PFSK-1 (cell line): Measurements from ENCODE around the gene IFNL2.
"Not testable (repeated sequence)": the region's sequence is repeated elsewhere in the genome, so short reads cannot be mapped to it uniquely, and the experiment has no call there.

Experiments
- FOXP2 ChIP-seq: optimal IDR thresholded peaks from 2 replicates; pipeline ENCODE3; 2011; ENCODE audit warnings: borderline replicate concordance, control low read depth, inconsistent platforms; ENCODE audit not compliant: insufficient read depth; ENCODE audit errors: extremely low read length, extremely low read depth
- POLR2AphosphoS5 ChIP-seq: IDR thresholded peaks from 2 replicates; pipeline ENCODE4 v1.6.1; 2012; ENCODE audit warnings: low read depth, mild to moderate bottlenecking, control low read depth, low read length, moderate library complexity
- SIN3A ChIP-seq: IDR thresholded peaks from 2 replicates; pipeline ENCODE4 v1.6.1; 2012; ENCODE audit warnings: mild to moderate bottlenecking, low read length, moderate library complexity, borderline replicate concordance; ENCODE audit not compliant: insufficient read depth
- TAF1 ChIP-seq: IDR thresholded peaks from 2 replicates; pipeline ENCODE4 v1.6.1; 2012; ENCODE audit warnings: low read length, control low read depth, borderline replicate concordance; ENCODE audit not compliant: insufficient read depth
- TF ChIP-seq, protein P1 (sequence below), 2 experiments: IDR thresholded peaks; 2 replicates each; pipeline versions ENCODE4 v1.6.1 to v1.8.0; 2011 to 2012; ENCODE audit warnings: low read depth in 2 of 2, low read length in 2 of 2, control low read depth in 1 of 2, inconsistent platforms in 1 of 2, mild to moderate bottlenecking in 1 of 2, moderate library complexity in 1 of 2; ENCODE audit not compliant: insufficient read depth in 1 of 2

Gene IFNL2

DNA sequence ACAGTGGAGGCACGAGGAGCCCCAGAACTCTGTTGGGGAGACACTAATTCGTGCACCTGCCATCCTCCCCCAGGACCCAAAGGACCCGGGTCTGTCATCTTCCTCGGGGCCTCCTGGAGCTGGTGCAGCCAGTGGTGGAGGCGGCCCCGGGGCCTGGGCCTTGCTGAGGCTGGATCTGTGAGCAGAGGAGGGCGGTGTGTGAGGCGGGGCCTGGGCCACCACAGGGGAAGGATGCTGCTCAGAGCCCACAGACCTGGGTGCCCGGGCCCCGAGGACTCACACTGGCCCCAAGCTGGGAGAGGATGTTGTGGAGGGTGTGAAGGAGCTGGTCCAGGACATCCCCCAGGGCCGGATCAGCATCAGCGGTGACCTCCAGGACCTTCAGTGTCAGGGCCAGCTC lies 31.7 kb upstream of the IFNL2 start:
- TF ChIP-seq TAF1, result no peak

DNA sequence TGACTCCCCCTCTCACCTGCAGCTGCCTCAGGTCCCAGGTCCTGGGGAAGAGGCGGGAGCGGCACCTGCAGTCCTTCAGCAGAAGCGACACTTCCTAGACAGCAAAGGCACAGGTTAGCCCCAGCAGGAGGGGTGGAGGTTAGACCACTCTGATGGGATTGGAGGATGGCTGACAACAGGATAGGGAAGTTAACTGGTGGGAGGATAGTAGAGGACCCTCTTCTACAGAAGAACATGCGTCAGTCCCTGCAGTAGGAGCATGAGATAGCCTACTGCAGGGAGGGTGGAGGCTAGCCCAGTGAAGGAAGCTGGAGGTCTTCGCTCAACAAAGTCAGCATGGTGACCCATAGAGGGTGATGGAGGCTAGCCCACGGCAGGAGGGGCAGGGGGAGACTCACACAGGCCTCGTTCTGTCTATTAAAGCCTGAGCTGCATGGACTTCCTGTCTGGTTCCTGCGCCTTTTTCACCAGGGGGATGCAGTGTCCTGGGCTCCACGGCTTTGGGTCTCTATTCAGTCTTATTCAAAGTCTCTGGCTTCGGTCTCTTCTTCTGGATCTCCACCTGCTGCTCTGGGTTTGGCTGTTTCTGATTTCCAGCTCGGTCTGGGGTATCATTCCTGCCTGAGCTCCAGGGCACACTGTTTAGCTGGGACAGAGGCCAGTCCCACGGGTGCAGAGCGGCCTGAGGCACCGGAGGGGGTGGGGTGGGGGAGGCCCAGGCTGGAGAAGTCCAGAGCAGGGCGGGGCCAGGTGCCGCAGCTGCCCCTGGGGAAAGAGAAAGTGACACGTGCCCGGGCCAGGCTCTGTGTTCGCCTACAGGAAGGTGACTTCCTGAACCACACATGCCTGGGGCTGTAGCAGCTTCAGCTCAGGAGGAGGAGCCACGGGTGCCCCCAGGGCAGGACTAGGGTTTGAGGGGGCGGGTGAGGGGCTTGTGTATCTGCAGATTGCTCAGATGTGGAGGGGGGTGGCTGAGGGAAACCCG lies 30.7 kb upstream of the IFNL2 start:
- TF ChIP-seq FOXP2 (no peak), POLR2AphosphoS5 (no peak), SIN3A (no peak), TAF1 (no peak)
- TF ChIP-seq, protein P1, sequence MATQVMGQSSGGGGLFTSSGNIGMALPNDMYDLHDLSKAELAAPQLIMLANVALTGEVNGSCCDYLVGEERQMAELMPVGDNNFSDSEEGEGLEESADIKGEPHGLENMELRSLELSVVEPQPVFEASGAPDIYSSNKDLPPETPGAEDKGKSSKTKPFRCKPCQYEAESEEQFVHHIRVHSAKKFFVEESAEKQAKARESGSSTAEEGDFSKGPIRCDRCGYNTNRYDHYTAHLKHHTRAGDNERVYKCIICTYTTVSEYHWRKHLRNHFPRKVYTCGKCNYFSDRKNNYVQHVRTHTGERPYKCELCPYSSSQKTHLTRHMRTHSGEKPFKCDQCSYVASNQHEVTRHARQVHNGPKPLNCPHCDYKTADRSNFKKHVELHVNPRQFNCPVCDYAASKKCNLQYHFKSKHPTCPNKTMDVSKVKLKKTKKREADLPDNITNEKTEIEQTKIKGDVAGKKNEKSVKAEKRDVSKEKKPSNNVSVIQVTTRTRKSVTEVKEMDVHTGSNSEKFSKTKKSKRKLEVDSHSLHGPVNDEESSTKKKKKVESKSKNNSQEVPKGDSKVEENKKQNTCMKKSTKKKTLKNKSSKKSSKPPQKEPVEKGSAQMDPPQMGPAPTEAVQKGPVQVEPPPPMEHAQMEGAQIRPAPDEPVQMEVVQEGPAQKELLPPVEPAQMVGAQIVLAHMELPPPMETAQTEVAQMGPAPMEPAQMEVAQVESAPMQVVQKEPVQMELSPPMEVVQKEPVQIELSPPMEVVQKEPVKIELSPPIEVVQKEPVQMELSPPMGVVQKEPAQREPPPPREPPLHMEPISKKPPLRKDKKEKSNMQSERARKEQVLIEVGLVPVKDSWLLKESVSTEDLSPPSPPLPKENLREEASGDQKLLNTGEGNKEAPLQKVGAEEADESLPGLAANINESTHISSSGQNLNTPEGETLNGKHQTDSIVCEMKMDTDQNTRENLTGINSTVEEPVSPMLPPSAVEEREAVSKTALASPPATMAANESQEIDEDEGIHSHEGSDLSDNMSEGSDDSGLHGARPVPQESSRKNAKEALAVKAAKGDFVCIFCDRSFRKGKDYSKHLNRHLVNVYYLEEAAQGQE (IDR thresholded peaks at IDR 0.05; ENCODE audit: insufficient read depth in 1 of 2, low read depth in 2 of 2, low read length in 2 of 2), result no peak

DNA sequence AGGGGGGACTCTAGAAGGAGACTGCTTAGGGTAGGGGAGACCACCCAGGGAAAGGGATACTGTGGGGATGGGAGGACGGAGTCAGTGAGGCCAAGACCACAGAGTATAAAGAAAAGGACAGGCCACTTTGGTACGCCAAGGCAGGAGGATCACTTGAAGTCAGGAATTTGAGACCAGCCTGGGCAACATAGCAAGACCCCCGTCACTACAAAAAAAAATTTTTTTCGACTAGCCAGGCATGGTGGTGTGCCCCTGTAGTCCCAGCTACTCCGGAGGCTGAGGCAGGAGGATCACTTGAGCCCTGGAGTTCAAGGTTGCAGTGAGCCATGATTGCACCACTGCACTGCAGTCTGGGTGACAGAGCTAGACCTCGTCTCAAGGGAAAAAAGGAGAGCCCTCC lies 30.0 kb upstream of the IFNL2 start:
- no peak for TF ChIP-seq SIN3A

DNA sequence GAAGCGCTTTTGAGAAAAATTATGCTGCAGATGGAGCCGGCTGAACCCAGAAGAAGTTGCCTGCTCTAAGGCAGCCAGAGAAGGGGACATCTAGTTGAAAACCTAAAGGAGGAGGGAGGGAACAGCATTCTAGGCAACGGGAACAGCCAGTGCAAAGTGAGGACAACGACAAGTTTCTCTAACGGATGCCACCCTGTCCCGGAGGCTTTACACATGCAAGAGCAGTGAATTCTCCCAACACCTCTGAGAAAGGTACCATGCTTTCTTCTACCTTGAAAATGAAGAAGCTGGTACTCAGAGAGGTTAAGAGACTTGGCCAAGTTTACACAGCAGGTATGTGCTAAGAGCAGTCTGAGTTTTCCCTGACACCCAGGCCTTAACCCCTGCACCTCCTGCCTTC lies 29.3 kb upstream of the IFNL2 start:
- TF ChIP-seq, protein P1 (IDR thresholded peaks at IDR 0.05; ENCODE audit: insufficient read depth in 1 of 2, low read depth in 2 of 2, low read length in 2 of 2), result no peak
- TF ChIP-seq POLR2AphosphoS5 (no peak), SIN3A (no peak), FOXP2 (no peak), TAF1 (no peak)

DNA sequence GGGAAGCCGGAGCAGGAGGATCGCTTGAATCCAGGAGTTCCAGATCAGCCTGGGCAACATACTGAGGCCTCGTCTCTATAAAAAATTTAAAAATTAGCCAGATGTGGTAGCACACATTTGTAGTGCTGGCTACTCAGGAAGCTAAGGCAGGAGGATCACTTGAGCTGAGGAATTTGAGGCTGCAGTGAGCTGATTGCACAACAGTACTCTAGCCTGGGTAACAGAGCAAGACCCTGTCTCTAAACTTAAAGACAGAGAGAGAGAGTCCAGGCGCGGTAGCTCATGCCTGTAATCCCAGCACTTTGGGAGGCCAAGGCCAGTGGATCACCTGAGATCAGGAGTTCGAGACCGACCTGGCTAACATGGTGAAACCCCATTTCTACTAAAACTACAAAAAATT lies 27.8 kb upstream of the IFNL2 start:
- TF ChIP-seq, protein P1 (IDR thresholded peaks at IDR 0.05; ENCODE audit: insufficient read depth in 1 of 2, low read depth in 2 of 2, low read length in 2 of 2), result no peak
- no peak for TF ChIP-seq POLR2AphosphoS5
- no peak for TF ChIP-seq FOXP2
- no peak for TF ChIP-seq SIN3A
- no peak for TF ChIP-seq TAF1

DNA sequence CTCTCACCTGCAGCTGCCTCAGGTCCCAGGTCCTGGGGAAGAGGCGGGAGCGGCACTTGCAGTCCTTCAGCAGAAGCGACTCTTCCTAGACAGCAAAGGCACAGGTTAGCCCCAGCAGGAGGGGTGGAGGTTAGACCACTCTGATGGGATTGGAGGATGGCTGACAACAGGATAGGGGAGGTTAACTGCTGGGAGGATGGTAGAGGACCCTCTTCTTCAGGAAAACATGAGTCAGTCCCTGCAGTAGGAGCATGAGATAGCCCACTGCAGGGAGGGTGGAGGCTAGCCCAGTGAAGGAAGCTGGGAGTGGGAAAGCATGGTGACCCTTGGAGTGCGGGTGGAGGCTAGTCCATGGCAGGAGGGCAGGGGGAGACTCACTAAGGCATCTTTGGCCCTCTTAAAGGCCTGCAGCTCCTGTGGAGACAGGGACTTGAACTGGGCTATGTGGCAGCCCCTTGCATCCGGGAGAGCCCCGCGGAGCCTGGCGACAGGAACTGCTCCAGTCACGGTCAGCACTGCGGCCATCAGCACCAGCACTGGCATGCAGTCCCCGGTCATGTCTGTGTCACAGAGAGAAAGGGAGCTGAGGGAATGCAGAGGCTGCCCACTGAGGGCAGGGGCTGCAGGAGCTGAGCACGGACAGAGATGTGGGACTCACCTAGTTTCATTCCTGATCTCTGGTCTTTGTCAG lies 23.6 kb upstream of the IFNL2 start, which contains the start of gene IFNL3:
IFNL3 (minus strand) TSS at position 597 of the 691 bp plus-strand sequence; CDS start at position 558, 39 bp downstream.
- TF ChIP-seq SIN3A, POLR2AphosphoS5, TAF1: not testable (repeated sequence)
